ENCODE data around the gene ZNF750. TPM values are rescaled to one million over a fixed set of nuclear protein-coding genes. Genes with fewer than 3 reads are reported as not detected.
A peak's percentile ranks its signal among the peaks of the same experiment; 100 is the strongest.

The ZNF750 gene
- total and polyA plus RNA-seq, 2 of the 13 experiments (the other 11 are each of a cell fraction or from before 2014, with no cell fraction given) = not detected

DNA sequence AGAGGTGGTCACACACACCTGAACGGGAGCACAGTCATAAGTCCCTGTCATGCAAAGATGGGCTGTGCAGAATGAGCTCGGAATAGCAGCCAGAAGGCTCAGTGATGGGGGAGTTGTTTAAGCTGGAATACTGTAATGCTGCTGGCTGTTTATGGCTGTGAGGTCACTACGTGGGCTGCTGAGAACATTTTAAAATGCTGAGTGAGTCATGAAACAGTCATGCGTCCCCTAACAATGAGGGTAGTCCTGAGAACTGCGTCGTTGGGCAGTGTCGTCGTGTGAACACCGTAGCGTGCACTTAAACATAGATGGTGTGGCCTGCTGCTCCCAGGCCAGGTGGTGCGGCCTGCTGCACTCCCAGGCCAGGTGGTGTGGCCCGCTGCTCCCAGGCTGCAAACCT lies 48.3 kb downstream of the ZNF750 start:
- no peak overlapping the region for H2AFZ ChIP-seq (ENCODE audit: low read length)
- no peak overlapping the region for H3K27ac ChIP-seq (ENCODE audit: extremely low read length, insufficient read depth, low read length)
- WGBS (ENCODE audit: low lambda C conversion rate) = 96% methylated on average over 12 of the region's 12 CpGs
- no peak overlapping the region for H3K4me2 ChIP-seq (ENCODE audit: low read depth, low read length)
- no peak overlapping the region for H3K9ac ChIP-seq (ENCODE audit: insufficient read depth, low read depth, low read length)
- H3K9me3 ChIP-seq (ENCODE audit: low read length) = no peaks in the 10 kb centered on the region
- TF ChIP-seq SCMH1 (CRISPR knock-in tag; IDR thresholded peaks at IDR 0.05; ENCODE audit: borderline replicate concordance) (no peak), CREB1 (IDR thresholded peaks at IDR 0.05) (0 out of 2 replicates have a peak, but pooled peaks have one; percentile 12), CREB1 (CRISPR knock-in tag; IDR thresholded peaks at IDR 0.05) (no peak)
- peaks cover 2% of the 10 kb centered on the region for H3K79me2 ChIP-seq (ENCODE audit: insufficient read depth, low read length)
- in situ Hi-C loops (cut with HindIII; ENCODE audit: extremely low pct_ligation_motif_present, low pct_unique_long_range_greater_than_20kb) = no loop called here
- FAIRE-seq (no peak), ATAC-seq (no peak), DNase-seq (ENCODE audit: low spot score) (no peak)
- H3K27me3 ChIP-seq (ENCODE audit: control insufficient read depth in 1 of 2, insufficient read depth in 2 of 2, low read length in 2 of 2) = no peaks in the 10 kb centered on the region
- H4K20me1 ChIP-seq (ENCODE audit: insufficient read depth, low read length) = no peaks in the 10 kb centered on the region
- intact Hi-C loops (cut with micrococcal nuclease; ENCODE audit: unreplicated experiment) = no loop called here
- ChIA-PET POLR2A (interaction anchor here (0.6 kb wide), 1 partner anchor 1755 kb away, joined by 4 read pairs; no protein-coding TSS in a partner anchor), CTCF (ENCODE audit: low intra/inter-chr PET ratio, low total read pairs) (no interaction called here)
- H3K4me3 ChIP-seq (replicated peaks in 1 of 3; ENCODE audit: insufficient read depth in 1 of 3, low read depth in 2 of 3, low read length in 3 of 3) = no peak overlapping the region
- H3K36me3 ChIP-seq (replicated peaks in 1 of 2; ENCODE audit: control insufficient read depth in 1 of 2, insufficient read depth in 2 of 2, low read length in 2 of 2) = peaks cover 5 to 22% of the 10 kb centered on the region in 2 experiments; a peak in 3 of 5 replicates
- H3K4me1 ChIP-seq (ENCODE audit: insufficient read depth, low read length) = no peaks in the 10 kb centered on the region
- BruUV-seq (replicated peaks) = no TSS peak

DNA sequence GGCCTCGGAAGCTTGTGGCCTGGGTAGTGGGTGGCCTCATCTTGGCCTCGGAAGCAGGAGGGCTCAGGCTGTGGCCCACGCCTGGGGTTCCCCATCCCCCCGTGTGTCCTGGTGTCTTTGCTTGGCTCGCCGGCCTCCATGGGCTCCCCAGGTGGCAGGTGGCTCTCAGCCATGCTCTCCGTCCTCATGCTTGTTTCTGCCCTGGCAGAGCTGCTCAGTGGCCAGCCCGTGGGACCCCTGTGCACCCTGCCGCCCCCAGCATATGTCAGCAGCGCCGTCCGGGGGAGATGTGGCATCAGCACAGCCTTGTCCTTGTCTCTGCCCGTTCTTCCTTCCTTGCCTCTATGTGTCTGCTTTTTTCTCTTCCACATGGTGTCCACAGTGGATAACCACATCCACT lies 49.4 kb downstream of the ZNF750 start:
- no peaks in the 10 kb centered on the region for H3K27me3 ChIP-seq (ENCODE audit: control insufficient read depth in 1 of 2, insufficient read depth in 2 of 2, low read length in 2 of 2)
- H3K27ac ChIP-seq (ENCODE audit: extremely low read length, insufficient read depth, low read length) = no peak overlapping the region
- in situ Hi-C loops (cut with HindIII; ENCODE audit: extremely low pct_ligation_motif_present, low pct_unique_long_range_greater_than_20kb) = no loop called here
- H4K20me1 ChIP-seq (ENCODE audit: insufficient read depth, low read length) = no peaks in the 10 kb centered on the region
- peaks cover 7 to 15% of the 10 kb centered on the region in 2 experiments; a peak in 2 of 5 replicates for H3K36me3 ChIP-seq (replicated peaks in 1 of 2; ENCODE audit: control insufficient read depth in 1 of 2, insufficient read depth in 2 of 2, low read length in 2 of 2)
- intact Hi-C loops (cut with micrococcal nuclease; ENCODE audit: unreplicated experiment) = no loop called here
- H3K9me3 ChIP-seq (ENCODE audit: low read length) = no peaks in the 10 kb centered on the region
- no peak overlapping the region for H3K4me3 ChIP-seq (replicated peaks in 1 of 3; ENCODE audit: insufficient read depth in 1 of 3, low read depth in 2 of 3, low read length in 3 of 3)
- H2AFZ ChIP-seq (ENCODE audit: low read length) = no peak overlapping the region
- CTCF ChIA-PET (ENCODE audit: low intra/inter-chr PET ratio, low total read pairs) = no interaction called here
- FAIRE-seq (no peak), ATAC-seq (no peak), DNase-seq (ENCODE audit: low spot score) (no peak)
- 95% methylated on average over 13 of the region's 13 CpGs for WGBS (ENCODE audit: low lambda C conversion rate)
- no peak overlapping the region for H3K4me2 ChIP-seq (ENCODE audit: low read depth, low read length)
- POLR2A ChIA-PET = no interaction called here
- no peaks in the 10 kb centered on the region for H3K4me1 ChIP-seq (ENCODE audit: insufficient read depth, low read length)
- peaks cover 2% of the 10 kb centered on the region for H3K79me2 ChIP-seq (ENCODE audit: insufficient read depth, low read length)
- no TSS peak for BruUV-seq (replicated peaks)
- H3K9ac ChIP-seq (ENCODE audit: insufficient read depth, low read depth, low read length) = no peak overlapping the region
- no peak for TF ChIP-seq ZNF746 (CRISPR knock-in tag; IDR thresholded peaks at IDR 0.05)
- no peak for TF ChIP-seq HNF4A (CRISPR knock-in tag; IDR thresholded peaks at IDR 0.05)
- TF ChIP-seq ZMAT5 (CRISPR knock-in tag; IDR thresholded peaks at IDR 0.05; ENCODE audit: borderline replicate concordance, low read depth) = no peak
- no peak for TF ChIP-seq GTF2F1 (IDR thresholded peaks at IDR 0.05; ENCODE audit: low read length)
- TF ChIP-seq ZNF224 (CRISPR knock-in tag; IDR thresholded peaks at IDR 0.05) = no peak
- no peak for TF ChIP-seq ARNT (IDR thresholded peaks at IDR 0.05)
- TF ChIP-seq ZNF235 (CRISPR knock-in tag; IDR thresholded peaks at IDR 0.05; ENCODE audit: borderline replicate concordance) = no peak
- TF ChIP-seq ZNF136 (CRISPR knock-in tag; IDR thresholded peaks at IDR 0.05; ENCODE audit: low read depth) = no peak
- no peak for TF ChIP-seq ZNF382 (CRISPR knock-in tag; IDR thresholded peaks at IDR 0.05; ENCODE audit: borderline replicate concordance)
- TF ChIP-seq, protein P1, sequence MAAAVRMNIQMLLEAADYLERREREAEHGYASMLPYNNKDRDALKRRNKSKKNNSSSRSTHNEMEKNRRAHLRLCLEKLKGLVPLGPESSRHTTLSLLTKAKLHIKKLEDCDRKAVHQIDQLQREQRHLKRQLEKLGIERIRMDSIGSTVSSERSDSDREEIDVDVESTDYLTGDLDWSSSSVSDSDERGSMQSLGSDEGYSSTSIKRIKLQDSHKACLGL (CRISPR knock-in tag; IDR thresholded peaks at IDR 0.05) = no peak
- no peak for TF ChIP-seq ZNF558 (CRISPR knock-in tag; IDR thresholded peaks at IDR 0.05; ENCODE audit: borderline replicate concordance)
- TF ChIP-seq, protein P2, sequence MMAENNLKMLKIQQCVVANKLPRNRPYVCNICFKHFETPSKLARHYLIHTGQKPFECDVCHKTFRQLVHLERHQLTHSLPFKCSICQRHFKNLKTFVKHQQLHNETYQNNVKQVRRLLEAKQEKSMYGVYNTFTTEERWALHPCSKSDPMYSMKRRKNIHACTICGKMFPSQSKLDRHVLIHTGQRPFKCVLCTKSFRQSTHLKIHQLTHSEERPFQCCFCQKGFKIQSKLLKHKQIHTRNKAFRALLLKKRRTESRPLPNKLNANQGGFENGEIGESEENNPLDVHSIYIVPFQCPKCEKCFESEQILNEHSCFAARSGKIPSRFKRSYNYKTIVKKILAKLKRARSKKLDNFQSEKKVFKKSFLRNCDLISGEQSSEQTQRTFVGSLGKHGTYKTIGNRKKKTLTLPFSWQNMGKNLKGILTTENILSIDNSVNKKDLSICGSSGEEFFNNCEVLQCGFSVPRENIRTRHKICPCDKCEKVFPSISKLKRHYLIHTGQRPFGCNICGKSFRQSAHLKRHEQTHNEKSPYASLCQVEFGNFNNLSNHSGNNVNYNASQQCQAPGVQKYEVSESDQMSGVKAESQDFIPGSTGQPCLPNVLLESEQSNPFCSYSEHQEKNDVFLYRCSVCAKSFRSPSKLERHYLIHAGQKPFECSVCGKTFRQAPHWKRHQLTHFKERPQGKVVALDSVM (CRISPR knock-in tag; IDR thresholded peaks at IDR 0.05) = no peak
- TF ChIP-seq ZBTB21 (CRISPR knock-in tag; IDR thresholded peaks at IDR 0.05) = no peak
- TF ChIP-seq RARA (CRISPR knock-in tag; IDR thresholded peaks at IDR 0.05) = no peak
- no peak for TF ChIP-seq MEIS2 (CRISPR knock-in tag; IDR thresholded peaks at IDR 0.05)
- TF ChIP-seq ZNF292 (CRISPR knock-in tag; IDR thresholded peaks at IDR 0.05; ENCODE audit: borderline replicate concordance, low read depth) = no peak
